ENCODE measurements around the gene DUSP5.

Gene DUSP5

DNA sequence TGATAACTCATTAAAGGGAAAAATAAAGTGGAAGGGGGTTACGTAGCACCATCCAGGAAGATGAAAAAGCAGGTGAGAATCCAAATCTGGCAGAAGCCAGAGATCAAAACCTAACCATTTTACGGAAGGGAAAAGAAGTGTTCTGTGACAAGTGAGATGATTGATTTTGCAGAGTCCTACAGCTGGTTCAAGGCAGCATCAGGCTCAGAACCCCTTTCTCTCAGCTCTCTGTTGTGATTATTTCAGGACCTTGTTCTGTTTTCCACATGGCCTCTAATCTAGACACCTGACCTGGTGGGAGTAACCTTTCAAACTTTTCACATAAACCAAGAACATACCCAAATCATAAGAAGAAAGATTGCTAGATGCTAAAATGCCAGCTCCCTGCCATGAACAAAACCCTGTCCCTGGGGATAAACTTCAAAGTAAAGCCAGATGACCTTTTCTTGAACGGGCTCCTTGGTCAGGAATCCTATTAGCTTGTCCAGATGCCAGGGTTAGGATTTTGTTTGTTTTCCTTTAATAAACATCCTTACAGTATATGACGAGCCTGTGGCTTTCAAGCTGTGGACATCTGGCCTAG, 5.9 kb downstream of the DUSP5 start:
- DNase-seq (ENCODE audit: low spot score), result no peak
- H2BK12ac ChIP-seq (ENCODE audit: low read length), result no peak overlapping the region
- no peak overlapping the region for H3K27ac ChIP-seq (replicated peaks; ENCODE audit: low read length)
- H3K9me3 ChIP-seq (replicated peaks in 1 of 2; ENCODE audit: control insufficient read depth in 2 of 2, insufficient read depth in 1 of 2, low read depth in 1 of 2, low read length in 2 of 2), result no peaks in the 10 kb centered on the region
- WGBS, 2 donors (ENCODE audit: extremely low coverage in 2 of 2, insufficient read length in 2 of 2, insufficient replicate concordance in 1 of 2), result no CpG with 5 or more reads among the region's 4 CpGs
- no peak overlapping the region for H2BK15ac ChIP-seq (ENCODE audit: low read length)
- peaks cover 7 to 16% (median 15%) of the 10 kb centered on the region in 3 experiments for H3K27me3 ChIP-seq (ENCODE audit: control insufficient read depth in 3 of 3, insufficient read depth in 3 of 3, low read depth in 1 of 3, low read length in 3 of 3)
- peaks cover 9 to 23% of the 10 kb centered on the region in 2 donors for H3K4me1 ChIP-seq (ENCODE audit: control insufficient read depth in 2 of 2, insufficient read depth in 1 of 2, low read depth in 1 of 2, low read length in 2 of 2)
- no peak overlapping the region for H3K9ac ChIP-seq (ENCODE audit: low read depth, low read length, poor library complexity)
- H2AK5ac ChIP-seq (ENCODE audit: low read depth, low read length), result no peak overlapping the region
- H2BK120ac ChIP-seq (ENCODE audit: low read depth, low read length), result no peak overlapping the region
- H2AFZ ChIP-seq (ENCODE audit: low read length), result no peak overlapping the region
- H3K4ac ChIP-seq (ENCODE audit: low read length), result no peak overlapping the region
- no peak overlapping the region for H4K8ac ChIP-seq (ENCODE audit: low read depth, low read length)
- no peak overlapping the region for H3K4me2 ChIP-seq (ENCODE audit: insufficient read depth, low read length, poor library complexity, severe bottlenecking)
- H2BK5ac ChIP-seq (ENCODE audit: low read length), result no peak overlapping the region
- no peak overlapping the region for H3K23ac ChIP-seq (ENCODE audit: low read depth, low read length, poor library complexity)
- peaks cover 0 to 12% of the 10 kb centered on the region in 2 donors for H3K36me3 ChIP-seq (replicated peaks in 1 of 2; ENCODE audit: control insufficient read depth in 2 of 2, insufficient read depth in 2 of 2, low read length in 2 of 2)
- no peak overlapping the region for H4K91ac ChIP-seq (ENCODE audit: low read depth, low read length, poor library complexity)
- no peak overlapping the region for H3K18ac ChIP-seq (ENCODE audit: low read length)
- H3K14ac ChIP-seq (ENCODE audit: low read length), result no peak overlapping the region
- no peak overlapping the region for H3K4me3 ChIP-seq (ENCODE audit: low read length in 2 of 2)
- peaks cover 1% of the 10 kb centered on the region for H3K79me1 ChIP-seq (ENCODE audit: low read depth, low read length)

DNA sequence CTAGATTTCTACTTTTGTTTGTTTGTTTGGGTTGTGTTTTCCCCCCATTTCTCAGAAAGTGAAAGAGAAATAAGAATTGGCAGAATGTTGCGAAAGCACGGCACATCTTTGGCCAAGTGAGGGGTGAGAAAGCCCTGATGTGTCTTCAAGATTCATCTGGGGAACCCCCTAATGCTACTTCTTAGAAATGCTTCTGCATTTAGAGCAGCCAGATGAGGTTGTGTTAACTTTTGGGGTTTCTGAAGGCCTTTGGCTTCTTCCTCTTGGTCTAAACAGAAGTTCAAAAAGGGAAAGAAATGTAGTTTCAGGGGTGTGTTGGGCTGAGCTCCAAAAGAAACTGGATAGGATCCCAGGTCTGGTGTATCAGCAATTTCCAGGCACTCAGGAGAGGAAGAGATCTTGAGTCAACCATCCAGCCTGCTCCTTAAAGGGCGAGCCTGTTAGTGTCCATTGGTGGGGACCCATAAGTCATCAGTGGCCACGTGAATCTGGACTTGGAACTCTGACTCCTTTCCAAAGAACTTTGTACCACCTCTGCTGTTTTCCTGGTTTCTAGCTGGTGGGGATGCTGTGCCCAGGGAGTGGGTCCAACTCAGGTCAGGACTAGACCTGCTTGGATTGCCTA, 6.5 kb downstream of the DUSP5 start:
- peaks cover 0 to 12% of the 10 kb centered on the region in 2 donors for H3K36me3 ChIP-seq (replicated peaks in 1 of 2; ENCODE audit: control insufficient read depth in 2 of 2, insufficient read depth in 2 of 2, low read length in 2 of 2)
- no peak overlapping the region for H3K4me3 ChIP-seq (ENCODE audit: low read length in 2 of 2)
- H3K27me3 ChIP-seq (ENCODE audit: control insufficient read depth in 3 of 3, insufficient read depth in 3 of 3, low read depth in 1 of 3, low read length in 3 of 3), result peaks cover under 1 to 10% (median 9%) of the 10 kb centered on the region in 3 experiments
- H3K9me3 ChIP-seq (replicated peaks in 1 of 2; ENCODE audit: control insufficient read depth in 2 of 2, insufficient read depth in 1 of 2, low read depth in 1 of 2, low read length in 2 of 2), result no peaks in the 10 kb centered on the region
- H4K8ac ChIP-seq (ENCODE audit: low read depth, low read length), result no peak overlapping the region
- no peak overlapping the region for H2BK5ac ChIP-seq (ENCODE audit: low read length)
- no peak overlapping the region for H2AFZ ChIP-seq (ENCODE audit: low read length)
- H2AK5ac ChIP-seq (ENCODE audit: low read depth, low read length), result no peak overlapping the region
- no peak overlapping the region for H2BK15ac ChIP-seq (ENCODE audit: low read length)
- DNase-seq (ENCODE audit: low spot score), result no peak
- no peak overlapping the region for H2BK120ac ChIP-seq (ENCODE audit: low read depth, low read length)
- peaks cover 1% of the 10 kb centered on the region for H3K79me1 ChIP-seq (ENCODE audit: low read depth, low read length)
- no peak overlapping the region for H2BK12ac ChIP-seq (ENCODE audit: low read length)
- no peak overlapping the region for H3K27ac ChIP-seq (replicated peaks; ENCODE audit: low read length)
- no CpG with 5 or more reads among the region's 4 CpGs for WGBS, 2 donors (ENCODE audit: extremely low coverage in 2 of 2, insufficient read length in 2 of 2, insufficient replicate concordance in 1 of 2)
- H4K91ac ChIP-seq (ENCODE audit: low read depth, low read length, poor library complexity), result no peak overlapping the region
- H3K4me1 ChIP-seq (ENCODE audit: control insufficient read depth in 2 of 2, insufficient read depth in 1 of 2, low read depth in 1 of 2, low read length in 2 of 2), result peaks cover 6 to 19% of the 10 kb centered on the region in 2 donors
- H3K4ac ChIP-seq (ENCODE audit: low read length), result no peak overlapping the region
- H3K23ac ChIP-seq (ENCODE audit: low read depth, low read length, poor library complexity), result no peak overlapping the region
- no peak overlapping the region for H3K9ac ChIP-seq (ENCODE audit: low read depth, low read length, poor library complexity)
- no peak overlapping the region for H3K4me2 ChIP-seq (ENCODE audit: insufficient read depth, low read length, poor library complexity, severe bottlenecking)
- no peak overlapping the region for H3K14ac ChIP-seq (ENCODE audit: low read length)
- no peak overlapping the region for H3K18ac ChIP-seq (ENCODE audit: low read length)

DNA sequence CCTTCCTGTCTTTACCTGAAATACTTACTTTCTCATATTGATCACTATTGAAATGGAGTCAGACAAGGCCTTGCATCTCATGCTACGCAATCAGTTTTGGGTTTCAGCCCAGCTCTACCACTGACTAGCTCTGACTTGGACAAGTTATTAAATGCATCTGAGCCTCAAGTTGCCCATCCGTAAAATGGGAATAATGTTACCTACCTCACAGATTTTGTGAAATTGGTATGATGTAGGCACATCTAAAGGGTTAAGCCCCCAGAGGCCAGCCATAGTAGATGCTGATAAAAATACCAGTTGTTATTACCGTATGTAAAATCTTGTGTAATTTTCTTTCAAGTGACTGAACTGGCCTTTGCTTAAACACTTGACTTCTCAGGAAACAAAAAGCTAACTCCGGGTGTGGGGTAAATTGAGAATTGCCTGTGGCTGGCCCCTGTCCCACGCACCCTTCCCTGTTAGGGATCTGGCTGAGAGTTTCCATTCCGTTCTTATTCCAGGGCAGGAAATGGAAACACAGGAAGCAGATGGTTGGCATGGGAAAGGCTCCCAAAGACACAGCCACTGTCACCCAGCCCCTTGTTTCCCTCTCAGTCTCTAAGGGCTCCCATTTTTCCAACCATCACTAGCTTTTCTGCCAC, 7.5 kb downstream of the DUSP5 start:
- H3K4ac ChIP-seq (ENCODE audit: low read length), result no peak overlapping the region
- H3K36me3 ChIP-seq (replicated peaks in 1 of 2; ENCODE audit: control insufficient read depth in 2 of 2, insufficient read depth in 2 of 2, low read length in 2 of 2), result peaks cover 0 to 13% of the 10 kb centered on the region in 2 donors
- no peak overlapping the region for H2AFZ ChIP-seq (ENCODE audit: low read length)
- H4K91ac ChIP-seq (ENCODE audit: low read depth, low read length, poor library complexity), result no peak overlapping the region
- no peak overlapping the region for H2BK12ac ChIP-seq (ENCODE audit: low read length)
- H3K14ac ChIP-seq (ENCODE audit: low read length), result no peak overlapping the region
- H4K8ac ChIP-seq (ENCODE audit: low read depth, low read length), result no peak overlapping the region
- H3K4me1 ChIP-seq (ENCODE audit: control insufficient read depth in 2 of 2, insufficient read depth in 1 of 2, low read depth in 1 of 2, low read length in 2 of 2), result peaks cover 6 to 19% of the 10 kb centered on the region in 2 donors
- no peak overlapping the region for H2AK5ac ChIP-seq (ENCODE audit: low read depth, low read length)
- H3K27me3 ChIP-seq (ENCODE audit: control insufficient read depth in 3 of 3, insufficient read depth in 3 of 3, low read depth in 1 of 3, low read length in 3 of 3), result no peaks in the 10 kb centered on the region
- no peak overlapping the region for H2BK15ac ChIP-seq (ENCODE audit: low read length)
- H3K4me2 ChIP-seq (ENCODE audit: insufficient read depth, low read length, poor library complexity, severe bottlenecking), result no peak overlapping the region
- H3K9ac ChIP-seq (ENCODE audit: low read depth, low read length, poor library complexity), result no peak overlapping the region
- DNase-seq (ENCODE audit: low spot score), result no peak
- no peak overlapping the region for H3K23ac ChIP-seq (ENCODE audit: low read depth, low read length, poor library complexity)
- H3K9me3 ChIP-seq (replicated peaks in 1 of 2; ENCODE audit: control insufficient read depth in 2 of 2, insufficient read depth in 1 of 2, low read depth in 1 of 2, low read length in 2 of 2), result no peaks in the 10 kb centered on the region
- WGBS, 2 donors (ENCODE audit: extremely low coverage in 2 of 2, insufficient read length in 2 of 2, insufficient replicate concordance in 1 of 2), result no CpG with 5 or more reads among the region's 6 CpGs
- no peak overlapping the region for H3K27ac ChIP-seq (replicated peaks; ENCODE audit: low read length)
- no peak overlapping the region for H3K18ac ChIP-seq (ENCODE audit: low read length)
- H2BK5ac ChIP-seq (ENCODE audit: low read length), result no peak overlapping the region
- peaks cover 1% of the 10 kb centered on the region for H3K79me1 ChIP-seq (ENCODE audit: low read depth, low read length)
- no peak overlapping the region for H2BK120ac ChIP-seq (ENCODE audit: low read depth, low read length)
- H3K4me3 ChIP-seq (ENCODE audit: low read length in 2 of 2), result no peak overlapping the region

- Histone ChIP-seq H3K14ac (ENCODE audit: low read length) (no peak overlapping the region), H2AK5ac (ENCODE audit: low read depth, low read length) (no peak overlapping the region), H2BK12ac (ENCODE audit: low read length) (no peak overlapping the region), H2BK15ac (ENCODE audit: low read length) (no peak overlapping the region), H3K79me1 (ENCODE audit: low read depth, low read length) (peaks cover 1% of the 10 kb centered on the region), H3K4ac (ENCODE audit: low read length) (no peak overlapping the region), H4K8ac (ENCODE audit: low read depth, low read length) (peak overlapping the region; percentile 66), H3K27me3 (ENCODE audit: control insufficient read depth in 3 of 3, insufficient read depth in 3 of 3, low read depth in 1 of 3, low read length in 3 of 3) (no peaks in the 10 kb centered on the region), H3K4me3 (ENCODE audit: low read length in 2 of 2) (no peak overlapping the region), H3K4me1 (ENCODE audit: control insufficient read depth in 2 of 2, insufficient read depth in 1 of 2, low read depth in 1 of 2, low read length in 2 of 2) (peaks cover 3 to 13% of the 10 kb centered on the region in 2 donors), H2BK5ac (ENCODE audit: low read length) (no peak overlapping the region), H3K23ac (ENCODE audit: low read depth, low read length, poor library complexity) (no peak overlapping the region), H3K36me3 (replicated peaks in 1 of 2; ENCODE audit: control insufficient read depth in 2 of 2, insufficient read depth in 2 of 2, low read length in 2 of 2) (peaks cover 0 to 21% of the 10 kb centered on the region in 2 donors), H2AFZ (ENCODE audit: low read length) (no peak overlapping the region), H3K18ac (ENCODE audit: low read length) (no peak overlapping the region), H2BK120ac (ENCODE audit: low read depth, low read length) (no peak overlapping the region), H3K9ac (ENCODE audit: low read depth, low read length, poor library complexity) (no peak overlapping the region), H3K4me2 (ENCODE audit: insufficient read depth, low read length, poor library complexity, severe bottlenecking) (no peak overlapping the region), H3K9me3 (replicated peaks in 1 of 2; ENCODE audit: control insufficient read depth in 2 of 2, insufficient read depth in 1 of 2, low read depth in 1 of 2, low read length in 2 of 2) (no peaks in the 10 kb centered on the region), H4K91ac (ENCODE audit: low read depth, low read length, poor library complexity) (no peak overlapping the region), H3K27ac (replicated peaks; ENCODE audit: low read length) (no peak overlapping the region)
- DNase-seq (ENCODE audit: low spot score), result no peak
- WGBS, 2 donors (ENCODE audit: extremely low coverage in 2 of 2, insufficient read length in 2 of 2, insufficient replicate concordance in 1 of 2), result no CpG with 5 or more reads among the region's 2 CpGs
Observed at GRCh38 chr10:110506448-110506847, 8.7 kb downstream of the DUSP5 start.
